GM18502 (cell line): ENCODE data around the gene PRTFDC1.

Experiments used
- ATAC-seq: cut with Tn5 transposase; IDR thresholded peaks from one replicate; pipeline ENCODE4 v1.9.1; 2021; ENCODE audit warnings: mild to moderate bottlenecking; ENCODE audit not compliant: unreplicated experiment, poor library complexity

The PRTFDC1 gene

DNA sequence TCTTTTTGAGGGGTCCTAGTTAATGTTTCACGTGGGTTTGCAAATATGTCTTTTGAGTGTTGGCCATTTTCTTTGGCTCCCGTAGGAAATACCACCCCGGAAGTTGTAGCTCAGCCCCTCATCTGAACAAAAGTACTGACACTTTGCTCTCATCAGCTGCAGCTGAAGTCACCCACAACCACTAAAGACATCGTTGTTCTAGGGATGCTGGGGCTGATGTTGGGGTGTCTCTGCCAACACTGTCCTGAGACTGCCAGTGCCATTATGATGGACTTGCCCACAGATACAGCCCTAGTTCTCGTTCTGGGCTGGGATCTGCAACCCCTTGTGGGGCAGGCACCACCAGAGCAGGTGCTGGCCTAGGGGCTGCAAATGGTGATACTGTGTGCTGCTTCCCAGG is 146.1 kb downstream of the PRTFDC1 start:
- no peak for ATAC-seq

- ATAC-seq = no peak
Observed at GRCh38 chr10:24804956-24805355, 147.4 kb downstream of the PRTFDC1 start.

- ATAC-seq = no peak
Observed at GRCh38 chr10:24804392-24804791, 148.0 kb downstream of the PRTFDC1 start.

- ATAC-seq = no peak
Observed at GRCh38 chr10:24802378-24802777, 150.0 kb downstream of the PRTFDC1 start.

DNA sequence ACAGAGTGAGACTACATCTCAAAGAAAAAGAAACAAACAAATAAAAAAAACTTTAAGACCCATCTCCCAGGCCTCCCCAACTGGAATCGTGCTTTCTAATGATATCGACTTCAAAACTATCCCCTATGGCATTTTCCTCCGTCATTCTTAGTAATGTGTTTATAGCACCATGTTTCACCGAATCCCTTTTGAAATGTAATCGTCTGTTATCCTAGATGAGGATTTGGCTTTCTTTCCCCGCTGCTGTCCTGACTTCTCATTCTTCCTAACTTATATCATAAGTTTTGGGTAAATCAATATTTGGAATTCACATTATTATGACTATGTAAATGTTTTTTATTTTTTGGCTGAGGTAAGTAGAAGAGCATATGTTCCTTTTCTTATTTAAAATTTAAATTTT is 151.5 kb downstream of the PRTFDC1 start:
- ATAC-seq = no peak
